ENCODE data around the gene RASA3. TPM values are rescaled to one million over a fixed set of nuclear protein-coding genes. Genes with fewer than 3 reads are reported as not detected.

Gene RASA3
- total and polyA plus RNA-seq, 2 of the 4 experiments (the other 2 are of a cell fraction) = 21.0 to 31.4 TPM

GRCh38 chr13:114135731-114136171 is 3.3 kb upstream of the RASA3 start:
- Histone ChIP-seq H2AFZ (replicated peaks; ENCODE audit: low read length, poor library complexity) (no peak overlapping the region), H2BK120ac (ENCODE audit: low read depth, low read length) (no peak overlapping the region), H2AK9ac (replicated peaks; ENCODE audit: low read depth, low read length, poor library complexity) (no peak overlapping the region), H4K8ac (ENCODE audit: low read depth in 2 of 2, low read length in 2 of 2) (no peak overlapping the region), H4K5ac (ENCODE audit: low read depth, low read length) (no peak overlapping the region), H4K91ac (ENCODE audit: insufficient read depth, low read depth, low read length) (no peak overlapping the region), H3K36me3 (ENCODE audit: control insufficient read depth, insufficient read depth, low read length) (no peaks in the 10 kb centered on the region), H3K18ac (ENCODE audit: low read depth, low read length) (no peak overlapping the region), H3K4ac (ENCODE audit: low read depth, low read length) (no peak overlapping the region), H2AK5ac (ENCODE audit: low read depth, low read length) (no peak overlapping the region), H3K9me3 (ENCODE audit: control insufficient read depth, insufficient read depth, low read length) (no peaks in the 10 kb centered on the region), H4K20me1 (ENCODE audit: insufficient read depth, low read length) (peaks cover 12% of the 10 kb centered on the region), H3K4me1 (ENCODE audit: control insufficient read depth, insufficient read depth, low read length) (no peaks in the 10 kb centered on the region), H3K27ac (ENCODE audit: insufficient read depth, low read length) (no peak overlapping the region), H3K79me1 (ENCODE audit: low read depth in 1 of 2, low read length in 2 of 2) (peaks cover 3 to 5% of the 10 kb centered on the region in 2 experiments; a peak in 3 of 4 replicates), H3K4me3 (ENCODE audit: insufficient read depth, low read depth, low read length) (no peak overlapping the region), H3K14ac (replicated peaks; ENCODE audit: low read depth, low read length) (no peak overlapping the region), H3K56ac (ENCODE audit: extremely low read depth, insufficient read depth, low read length) (no peak overlapping the region), H2BK20ac (ENCODE audit: low read depth, low read length) (no peak overlapping the region), H3K9ac (ENCODE audit: low read depth, low read length) (no peak overlapping the region), H3K9me1 (ENCODE audit: insufficient read depth, low read length) (no peaks in the 10 kb centered on the region), H3K27me3 (ENCODE audit: control insufficient read depth, insufficient read depth, low read length) (no peaks in the 10 kb centered on the region), H3K4me2 (ENCODE audit: low read depth, low read length) (no peak overlapping the region), H2BK15ac (ENCODE audit: low read depth, low read length) (no peak overlapping the region), H3K23ac (ENCODE audit: low read depth, low read length) (no peak overlapping the region), H2BK5ac (ENCODE audit: low read depth, low read length, poor library complexity, severe bottlenecking) (no peak overlapping the region)
- no peak for ATAC-seq (ENCODE audit: low read depth)
- no peak for TF ChIP-seq CTCF (conservative IDR thresholded peaks at IDR 0.05; ENCODE audit: low read depth, low read length)
- TF ChIP-seq MAFK (IDR thresholded peaks at IDR 0.05; ENCODE audit: low read depth, low read length) = no peak
- TF ChIP-seq RFX5 (IDR thresholded peaks at IDR 0.05; ENCODE audit: low read depth, low read length) = no peak
- no peak for TF ChIP-seq SMC3 (IDR thresholded peaks at IDR 0.05; ENCODE audit: low read depth, low read length)
- no peak for TF ChIP-seq ELK1 (IDR thresholded peaks at IDR 0.05; ENCODE audit: borderline replicate concordance, low read depth, low read length)
- TF ChIP-seq MXI1 (IDR thresholded peaks at IDR 0.05; ENCODE audit: borderline replicate concordance, low read depth, low read length) = no peak
- TF ChIP-seq BHLHE40 (IDR thresholded peaks at IDR 0.05; ENCODE audit: low read depth, low read length) = no peak
- TF ChIP-seq NFE2L2 (IDR thresholded peaks at IDR 0.05; ENCODE audit: low read depth, low read length) = no peak
- TF ChIP-seq FOS (IDR thresholded peaks at IDR 0.05; ENCODE audit: low read depth, low read length) = no peak
- TF ChIP-seq CHD1 (IDR thresholded peaks at IDR 0.05; ENCODE audit: low read depth, low read length) = no peak
- no peak; the same call in 1 of the 2 replicates for TF ChIP-seq POLR2A (IDR thresholded peaks at IDR 0.05; ENCODE audit: low read depth, low read length)
- no peak for TF ChIP-seq USF2 (IDR thresholded peaks at IDR 0.05; ENCODE audit: low read depth, low read length)
- TF ChIP-seq MAZ (IDR thresholded peaks at IDR 0.05; ENCODE audit: borderline replicate concordance, low read depth, low read length) = no peak
- TF ChIP-seq RAD21 (IDR thresholded peaks at IDR 0.05; ENCODE audit: low read length) = no peak
- no TSS peak for BruUV-seq (replicated peaks)
- ChIA-PET CTCF (no interaction called here), POLR2A (ENCODE audit: unreplicated experiment) (no interaction called here)
- intact Hi-C loops (cut with micrococcal nuclease) = no loop called here
- in situ Hi-C loops (cut with MboI; ENCODE audit: low sequenced_read_pairs) = no loop called here
- DNase-seq = no peak
- dilution Hi-C loops (cut with HindIII; ENCODE audit: low sequenced_read_pairs, unreplicated experiment) = no loop called here
- 90% methylated on average over 9 of the region's 15 CpGs; no CpG with 5 or more reads in 1 of the 2 experiments for WGBS, 2 experiments (ENCODE audit: extremely low coverage in 2 of 2, insufficient read length in 1 of 2)

All from IMR-90 (cell line).